ENCODE data around the gene ARL15.

DNA sequence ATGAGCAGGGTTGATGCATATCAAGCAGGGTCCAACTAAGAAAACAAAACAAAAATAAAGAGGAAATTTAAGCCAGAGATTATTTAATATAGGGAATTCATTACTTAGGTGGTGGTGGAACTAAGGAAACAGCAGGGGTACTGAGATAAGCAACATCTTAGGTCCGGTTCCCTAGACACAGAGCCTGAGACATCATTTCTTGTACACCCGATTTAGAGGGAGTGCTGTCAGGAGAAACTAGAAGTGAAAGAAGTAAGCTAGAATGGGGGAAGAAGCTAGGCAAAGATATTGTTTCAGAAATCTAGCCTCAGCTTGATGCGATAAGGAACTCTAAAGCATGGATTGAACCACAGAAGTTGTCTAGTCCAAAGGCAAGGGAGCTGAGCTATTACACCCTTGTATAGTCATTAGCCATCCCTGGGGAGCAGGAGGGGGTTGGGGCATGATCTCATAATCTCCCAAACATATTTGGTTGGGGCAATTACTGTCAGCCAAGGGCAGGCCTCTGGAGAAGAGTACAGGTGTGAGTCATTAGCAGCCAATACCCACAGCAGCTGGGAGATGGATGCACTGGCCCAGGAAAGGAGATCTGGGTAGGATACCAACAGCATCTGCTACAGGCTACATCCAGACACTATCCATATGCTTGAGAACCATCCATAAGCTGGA is 194.5 kb downstream of the ARL15 start:
- TF ChIP-seq, protein P1, sequence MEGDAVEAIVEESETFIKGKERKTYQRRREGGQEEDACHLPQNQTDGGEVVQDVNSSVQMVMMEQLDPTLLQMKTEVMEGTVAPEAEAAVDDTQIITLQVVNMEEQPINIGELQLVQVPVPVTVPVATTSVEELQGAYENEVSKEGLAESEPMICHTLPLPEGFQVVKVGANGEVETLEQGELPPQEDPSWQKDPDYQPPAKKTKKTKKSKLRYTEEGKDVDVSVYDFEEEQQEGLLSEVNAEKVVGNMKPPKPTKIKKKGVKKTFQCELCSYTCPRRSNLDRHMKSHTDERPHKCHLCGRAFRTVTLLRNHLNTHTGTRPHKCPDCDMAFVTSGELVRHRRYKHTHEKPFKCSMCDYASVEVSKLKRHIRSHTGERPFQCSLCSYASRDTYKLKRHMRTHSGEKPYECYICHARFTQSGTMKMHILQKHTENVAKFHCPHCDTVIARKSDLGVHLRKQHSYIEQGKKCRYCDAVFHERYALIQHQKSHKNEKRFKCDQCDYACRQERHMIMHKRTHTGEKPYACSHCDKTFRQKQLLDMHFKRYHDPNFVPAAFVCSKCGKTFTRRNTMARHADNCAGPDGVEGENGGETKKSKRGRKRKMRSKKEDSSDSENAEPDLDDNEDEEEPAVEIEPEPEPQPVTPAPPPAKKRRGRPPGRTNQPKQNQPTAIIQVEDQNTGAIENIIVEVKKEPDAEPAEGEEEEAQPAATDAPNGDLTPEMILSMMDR (IDR thresholded peaks at IDR 0.05): no peak
- TF ChIP-seq POLR2A (IDR thresholded peaks at IDR 0.05): no peak
- no peak for TF ChIP-seq EP300 (IDR thresholded peaks at IDR 0.05)
